GM19468 (cell line): ENCODE measurements around the gene TSPAN2.
A peak's percentile ranks its signal among the peaks of the same experiment; 100 is the strongest.

Experiments used
- ATAC-seq: cut with Tn5 transposase; IDR thresholded peaks from one replicate; pipeline ENCODE4 v1.9.1; 2021; ENCODE audit warnings: mild to moderate bottlenecking, moderate library complexity, moderate number of reproducible peaks; ENCODE audit not compliant: unreplicated experiment; ENCODE audit errors: extremely low read depth

The TSPAN2 gene

GRCh38 chr1:115089420-115090185, at the start of gene TSPAN2:
TSPAN2 (minus strand) TSS chr1:115089503; CDS start chr1:115089432, 71 bp downstream.
- ATAC-seq, result no peak

GRCh38 chr1:115138973-115139372, 49.7 kb upstream of the TSPAN2 start:
- peak; percentile 32 for ATAC-seq

GRCh38 chr1:115138271-115138670, 49.0 kb upstream of the TSPAN2 start:
- ATAC-seq, result no peak

- ATAC-seq, result no peak
Measured at GRCh38 chr1:115137191-115137590, 47.9 kb upstream of the TSPAN2 start.

GRCh38 chr1:115136706-115137105, 47.4 kb upstream of the TSPAN2 start:
- no peak for ATAC-seq

GRCh38 chr1:115136106-115136505, 46.8 kb upstream of the TSPAN2 start:
- ATAC-seq, result no peak

- ATAC-seq, result no peak
Measured at GRCh38 chr1:115135681-115136080, 46.4 kb upstream of the TSPAN2 start.

GRCh38 chr1:115134850-115135480, 45.7 kb upstream of the TSPAN2 start:
- no peak for ATAC-seq

GRCh38 chr1:115134231-115134630, 44.9 kb upstream of the TSPAN2 start:
- no peak for ATAC-seq

GRCh38 chr1:115133440-115133839, 44.1 kb upstream of the TSPAN2 start:
- no peak for ATAC-seq

GRCh38 chr1:115130786-115131185, 41.5 kb upstream of the TSPAN2 start:
- ATAC-seq, result no peak

GRCh38 chr1:115129071-115129640, 39.9 kb upstream of the TSPAN2 start:
- ATAC-seq, result no peak

- ATAC-seq, result no peak
Measured at GRCh38 chr1:115127539-115127938, 38.2 kb upstream of the TSPAN2 start.

GRCh38 chr1:115126516-115126915, 37.2 kb upstream of the TSPAN2 start:
- ATAC-seq, result no peak

GRCh38 chr1:115123116-115123515, 33.8 kb upstream of the TSPAN2 start:
- no peak for ATAC-seq

- ATAC-seq, result no peak
Measured at GRCh38 chr1:115121793-115122192, 32.5 kb upstream of the TSPAN2 start.

GRCh38 chr1:115120296-115120695, 31.0 kb upstream of the TSPAN2 start:
- ATAC-seq, result no peak

- ATAC-seq, result no peak
Measured at GRCh38 chr1:115118611-115119010, 29.3 kb upstream of the TSPAN2 start.

- no peak for ATAC-seq
Measured at GRCh38 chr1:115118086-115118485, 28.8 kb upstream of the TSPAN2 start.

GRCh38 chr1:115117298-115117697, 28.0 kb upstream of the TSPAN2 start:
- no peak for ATAC-seq

GRCh38 chr1:115116512-115116911, 27.2 kb upstream of the TSPAN2 start:
- ATAC-seq, result no peak
